Body of pancreas (tissue), 4 donors: Measurements from ENCODE around the gene IZUMO4. TPM values are rescaled to one million over a fixed set of nuclear protein-coding genes. Genes with fewer than 3 reads are reported as not detected.
"Not testable (repeated sequence)": the region's sequence is repeated elsewhere in the genome, so short reads cannot be mapped to it uniquely, and the experiment has no call there.

Experiments
- ATAC-seq: fragments of 150-250 bp; one replicate; pipeline ENCODE4 v1.9.1; 2016
- DNase-seq, 4 donors: peaks; one replicate each; pipeline ENCODE4 v3.0.0-alpha.2; 2019
- H3K27ac ChIP-seq, 4 donors: fragments of 200-600 bp; sonication (generic); 1 replicate in 3 of 4; 2 replicates in 1 of 4; pipeline versions ENCODE4 v1.5.1 to v1.6.1; 2016 to 2019; ENCODE audit warnings: mild to moderate bottlenecking in 1 of 4, mixed read lengths in 1 of 4, moderate library complexity in 1 of 4
- H3K27me3 ChIP-seq, 2 donors: fragments of 200-600 bp; sonication (generic); one replicate each; pipeline ENCODE4 v1.6.0; 2016; ENCODE audit warnings: mild to moderate bottlenecking in 1 of 2
- H3K36me3 ChIP-seq, 2 donors: fragments of 200-600 bp; sonication (generic); replicated peaks in 1 of 2; 2 replicates each; pipeline ENCODE4 v1.5.1; 2016; ENCODE audit warnings: low read depth in 2 of 2; ENCODE audit not compliant: insufficient read depth in 1 of 2
- H3K4me1 ChIP-seq: fragments of 200-600 bp; sonication (generic); one replicate; pipeline ENCODE4 v1.6.0; 2016
- H3K4me3 ChIP-seq, 2 donors: fragments of 200-600 bp; sonication (generic); 1 replicate in 1 of 2; 2 replicates in 1 of 2; pipeline ENCODE4 v1.5.1; 2016 to 2019
- H3K9me3 ChIP-seq, 3 donors: fragments of 200-600 bp; sonication (generic); 1 replicate in 2 of 3; 2 replicates in 1 of 3; pipeline ENCODE4 v1.5.1; 2016
- CTCF ChIP-seq, 7 experiments: fragments of 450-650 bp in 4 of 7; fragments of 200-600 bp in 3 of 7; sonication (generic) in 3 of 7; IDR thresholded peaks; one replicate each; pipeline ENCODE4 v1.5.1; 2016 to 2019; ENCODE audit warnings: antibody characterized with exemption in 7 of 7
- POLR2A ChIP-seq, 3 donors: fragments of 450-650 bp; IDR thresholded peaks; one replicate each; pipeline ENCODE4 v1.6.1; 2016; ENCODE audit warnings: antibody characterized with exemption in 3 of 3, mild to moderate bottlenecking in 2 of 3
- WGBS, 2 donors: methylation state at CpG; one replicate each; pipeline ENCODE4 v1.1.5; 2017; 5-methylcytosine and 5-hydroxymethylcytosine counted together
- intact Hi-C: fragments of 100-400 bp; cut with DNase I; formaldehyde crosslinking; loops from one replicate; pipeline ENCODE4 v1.15.1; 2023
- total RNA-seq, 2 donors: library from RNA; depleted of rRNA; stranded (reverse); fragments of >200 nt; gene quantifications; one replicate each; pipeline ENCODE4 v1.1.0, GENCODE V29; 2016

IZUMO4 gene
- total RNA-seq, 2 donors from 2014 or later = 3.4 to 4.0 TPM

GRCh38 chr19:2127758-2128157 is 31.0 kb downstream of the IZUMO4 start:
- no peak for TF ChIP-seq POLR2A (IDR thresholded peaks at IDR 0.05)
- no peak for TF ChIP-seq CTCF (IDR thresholded peaks at IDR 0.05)
- Histone ChIP-seq H3K9me3 (no peaks in the 10 kb centered on the region), H3K4me3 (no peak overlapping the region), H3K27ac (no peak overlapping the region), H3K27me3 (no peaks in the 10 kb centered on the region), H3K36me3 (peaks cover 5 to 38% of the 10 kb centered on the region in 2 donors), H3K4me1 (no peaks in the 10 kb centered on the region)
- intact Hi-C loops = no loop called here
- no peak for ATAC-seq
- peak in 1 of 4 donors; percentile 42 for DNase-seq
- 60 to 78% methylated on average over 1 to 12 of the region's 19 CpGs for WGBS, 2 donors

GRCh38 chr19:2128252-2128651 is 31.5 kb downstream of the IZUMO4 start:
- H3K9me3 ChIP-seq, H3K27ac ChIP-seq, H3K4me1 ChIP-seq, intact Hi-C loops, H3K4me3 ChIP-seq, ATAC-seq, DNase-seq, H3K27me3 ChIP-seq: not testable (repeated sequence)
- WGBS, 2 donors = 94% methylated on average over 12 of the region's 34 CpGs; no CpG with 5 or more reads in 1 of the 2 donors
- peaks cover 9 to 34% of the 10 kb centered on the region in 2 donors for H3K36me3 ChIP-seq

- Histone ChIP-seq H3K4me1 (no peaks in the 10 kb centered on the region), H3K27ac (no peak overlapping the region), H3K27me3 (no peaks in the 10 kb centered on the region), H3K4me3 (no peak overlapping the region), H3K36me3 (peaks cover 9 to 33% of the 10 kb centered on the region in 2 donors), H3K9me3 (no peaks in the 10 kb centered on the region)
- intact Hi-C loops = no loop called here
- ATAC-seq (no peak), DNase-seq (no peak)
- 70 to 97% methylated on average over 2 to 10 of the region's 21 CpGs for WGBS, 2 donors
- TF ChIP-seq POLR2A (IDR thresholded peaks at IDR 0.05) = no peak
- no peak for TF ChIP-seq CTCF (IDR thresholded peaks at IDR 0.05)
Observed at GRCh38 chr19:2129022-2129421, 32.3 kb downstream of the IZUMO4 start.

- ATAC-seq (no peak), DNase-seq (no peak)
- TF ChIP-seq POLR2A (IDR thresholded peaks at IDR 0.05) = no peak
- TF ChIP-seq CTCF (IDR thresholded peaks at IDR 0.05) = no peak
- Histone ChIP-seq H3K27ac (no peak overlapping the region), H3K4me3 (no peak overlapping the region), H3K36me3 (peaks cover 9 to 30% of the 10 kb centered on the region in 2 donors), H3K4me1 (no peaks in the 10 kb centered on the region), H3K27me3 (no peaks in the 10 kb centered on the region), H3K9me3 (no peaks in the 10 kb centered on the region)
- 89% methylated on average over 11 of the region's 11 CpGs; no CpG with 5 or more reads in 1 of the 2 donors for WGBS, 2 donors
- intact Hi-C loops = no loop called here
Observed at GRCh38 chr19:2129486-2129885, 32.8 kb downstream of the IZUMO4 start.

GRCh38 chr19:2129892-2130770 is 33.4 kb downstream of the IZUMO4 start:
- intact Hi-C loops = no loop called here
- TF ChIP-seq CTCF (IDR thresholded peaks at IDR 0.05) = no peak
- ATAC-seq = no peak
- WGBS, 2 donors = 91 to 94% methylated on average over 16 to 28 of the region's 28 CpGs
- no peaks in the 10 kb centered on the region for H3K27me3 ChIP-seq
- H3K4me3 ChIP-seq = no peak overlapping the region
- H3K4me1 ChIP-seq = no peaks in the 10 kb centered on the region
- H3K36me3 ChIP-seq = peaks cover 9 to 30% of the 10 kb centered on the region in 2 donors
- DNase-seq = no peak
- no peak overlapping the region for H3K27ac ChIP-seq
- H3K9me3 ChIP-seq = no peaks in the 10 kb centered on the region

GRCh38 chr19:2131012-2131975 is 34.6 kb downstream of the IZUMO4 start:
- H3K4me3 ChIP-seq, H3K27me3 ChIP-seq, intact Hi-C loops, H3K27ac ChIP-seq, ATAC-seq, H3K9me3 ChIP-seq, DNase-seq, H3K4me1 ChIP-seq: not testable (repeated sequence)
- H3K36me3 ChIP-seq = peaks cover 9 to 29% of the 10 kb centered on the region in 2 donors
- 80% methylated on average over 43 of the region's 67 CpGs; no CpG with 5 or more reads in 1 of the 2 donors for WGBS, 2 donors
